Hepatocyte (in vitro differentiated cells): ENCODE results near the gene BACH2. TPM values are rescaled to one million over a fixed set of nuclear protein-coding genes. Genes with fewer than 3 reads are reported as not detected.
A peak's percentile ranks its signal among the peaks of the same experiment; 100 is the strongest.

ENCODE experiments used
- DNase-seq: peaks from one replicate; pipeline ENCODE4 v3.0.0-alpha.2; 2016; ENCODE audit warnings: low spot score
- H2AFZ ChIP-seq: fragments of 200-600 bp; sonication (generic); 2 replicates; pipeline ENCODE4 v1.6.0; 2016; ENCODE audit warnings: antibody characterized with exemption, mild to moderate bottlenecking
- H3K27ac ChIP-seq: fragments of 200-600 bp; sonication (generic); 2 replicates; pipeline ENCODE4 v1.5.1; 2016; ENCODE audit warnings: mild to moderate bottlenecking
- H3K27me3 ChIP-seq: fragments of 200-600 bp; sonication (generic); 2 replicates; pipeline ENCODE4 v1.6.1; 2016
- H3K36me3 ChIP-seq: fragments of 200-600 bp; sonication (generic); replicated peaks from 2 replicates; pipeline ENCODE4 v1.5.1; 2016; ENCODE audit warnings: low read depth; ENCODE audit not compliant: insufficient read depth
- H3K4me1 ChIP-seq: fragments of 200-600 bp; sonication (generic); 2 replicates; pipeline ENCODE4 v1.5.1; 2016; ENCODE audit warnings: mild to moderate bottlenecking, moderate library complexity; ENCODE audit not compliant: insufficient read depth
- H3K4me2 ChIP-seq: fragments of 200-600 bp; sonication (generic); 2 replicates; pipeline ENCODE4 v1.6.0; 2016
- H3K4me3 ChIP-seq: fragments of 200-600 bp; sonication (generic); 2 replicates; pipeline ENCODE4 v1.5.1; 2016; ENCODE audit warnings: mild to moderate bottlenecking
- H3K79me2 ChIP-seq: fragments of 200-600 bp; sonication (generic); 2 replicates; pipeline ENCODE4 v1.6.0; 2017; ENCODE audit warnings: mild to moderate bottlenecking
- H3K9me2 ChIP-seq: fragments of 200-600 bp; sonication (generic); replicated peaks from 2 replicates; pipeline ENCODE4 v1.6.0; 2017; ENCODE audit warnings: mild to moderate bottlenecking; ENCODE audit not compliant: insufficient read depth
- H3K9me3 ChIP-seq: fragments of 200-600 bp; sonication (generic); 2 replicates; pipeline ENCODE4 v1.5.1; 2016; ENCODE audit warnings: low read depth, mild to moderate bottlenecking
- H4K20me1 ChIP-seq: fragments of 200-600 bp; sonication (generic); 2 replicates; pipeline ENCODE4 v1.6.0; 2016; ENCODE audit warnings: mild to moderate bottlenecking; ENCODE audit not compliant: insufficient read depth, poor library complexity, severe bottlenecking
- CTCF ChIP-seq: fragments of 200-600 bp; sonication (generic); IDR thresholded peaks from 2 replicates; pipeline ENCODE4 v1.5.1; 2016; ENCODE audit warnings: antibody characterized with exemption, mild to moderate bottlenecking; ENCODE audit not compliant: poor library complexity
- EZH2 ChIP-seq: fragments of 200-600 bp; sonication (generic); IDR thresholded peaks from 2 replicates; pipeline ENCODE4 v1.6.1; 2016; ENCODE audit warnings: antibody characterized with exemption, mild to moderate bottlenecking, borderline replicate concordance
- EZH2phosphoT487 ChIP-seq: fragments of 200-600 bp; sonication (generic); IDR thresholded peaks from one replicate; pipeline ENCODE4 v1.6.1; 2018; ENCODE audit warnings: antibody characterized with exemption, mild to moderate bottlenecking, low read depth, moderate library complexity; ENCODE audit not compliant: unreplicated experiment, severe bottlenecking
- WGBS: methylation state at CpG from one replicate; pipeline ENCODE4 v1.1.6; 2016; ENCODE audit warnings: low lambda C conversion rate; ENCODE audit errors: missing lambda C conversion rate; 5-methylcytosine and 5-hydroxymethylcytosine counted together
- polyA plus RNA-seq: library from polyadenylated mRNA; unstranded; fragments of >200 nt; fragmentation: Nextera tagmentation; extraction: Ambion mirVana; gene quantifications from 2 replicates; pipeline ENCODE4 v1.2.1, GENCODE V29; 2016
- total RNA-seq: library from RNA; depleted of rRNA; stranded (reverse); fragments of >200 nt; gene quantifications from 2 replicates; pipeline ENCODE4 v1.2.3, GENCODE V29; 2014

Gene BACH2
- total and polyA plus RNA-seq, 2 experiments from 2014 or later: 2.3 to 2.6 TPM

GRCh38 chr6:90154755-90155470, 141.7 kb downstream of the BACH2 start:
- Histone ChIP-seq H3K9me3 (no peaks in the 10 kb centered on the region), H3K4me2 (peak overlapping the region; percentile 45), H3K36me3 (no peaks in the 10 kb centered on the region), H4K20me1 (no peaks in the 10 kb centered on the region), H3K79me2 (no peaks in the 10 kb centered on the region), H3K27me3 (no peaks in the 10 kb centered on the region), H3K9me2 (no peaks in the 10 kb centered on the region), H2AFZ (no peak overlapping the region), H3K4me1 (peaks cover 14% of the 10 kb centered on the region), H3K27ac (peak overlapping the region; percentile 56), H3K4me3 (no peak overlapping the region)
- no peak for TF ChIP-seq EZH2phosphoT487
- TF ChIP-seq EZH2: no peak
- peak; percentile 31 for DNase-seq
- 55% methylated on average over 8 of the region's 8 CpGs for WGBS

- Histone ChIP-seq H3K27ac (no peak overlapping the region), H3K9me3 (no peaks in the 10 kb centered on the region), H3K4me1 (peaks cover 8% of the 10 kb centered on the region), H3K9me2 (no peaks in the 10 kb centered on the region), H3K4me3 (no peak overlapping the region), H3K27me3 (no peaks in the 10 kb centered on the region), H3K36me3 (no peaks in the 10 kb centered on the region), H2AFZ (no peak overlapping the region), H4K20me1 (no peaks in the 10 kb centered on the region), H3K79me2 (no peaks in the 10 kb centered on the region), H3K4me2 (no peak overlapping the region)
- DNase-seq: no peak
- whole genome bisulfite sequencing: 63% methylated on average over 4 of the region's 4 CpGs
- no peak for TF ChIP-seq EZH2phosphoT487
- TF ChIP-seq CTCF: no peak
- TF ChIP-seq EZH2: no peak
Measured at GRCh38 chr6:90151576-90152422, 144.8 kb downstream of the BACH2 start.

- H3K9me2 ChIP-seq: no peaks in the 10 kb centered on the region
- H3K36me3 ChIP-seq: no peaks in the 10 kb centered on the region
- no peaks in the 10 kb centered on the region for H4K20me1 ChIP-seq
- TF ChIP-seq EZH2: no peak
- TF ChIP-seq EZH2phosphoT487: no peak
- TF ChIP-seq CTCF: no peak
- H3K79me2 ChIP-seq: no peaks in the 10 kb centered on the region
- peak; percentile 46 for DNase-seq
- no peak overlapping the region for H3K4me2 ChIP-seq
- H3K27me3 ChIP-seq: no peaks in the 10 kb centered on the region
- no peak overlapping the region for H3K4me3 ChIP-seq
- H3K4me1 ChIP-seq: peaks cover 4% of the 10 kb centered on the region
- 44% methylated on average over 3 of the region's 3 CpGs for WGBS
- H3K27ac ChIP-seq: no peak overlapping the region
- H3K9me3 ChIP-seq: no peaks in the 10 kb centered on the region
- no peak overlapping the region for H2AFZ ChIP-seq
Measured at GRCh38 chr6:90149280-90149679, 147.4 kb downstream of the BACH2 start.

- Histone ChIP-seq H3K4me3 (no peak overlapping the region), H3K79me2 (no peaks in the 10 kb centered on the region), H3K27me3 (no peaks in the 10 kb centered on the region), H4K20me1 (no peaks in the 10 kb centered on the region), H3K4me2 (no peak overlapping the region), H3K4me1 (peaks cover 4% of the 10 kb centered on the region), H3K9me2 (no peaks in the 10 kb centered on the region), H2AFZ (no peak overlapping the region), H3K9me3 (no peaks in the 10 kb centered on the region), H3K36me3 (no peaks in the 10 kb centered on the region), H3K27ac (no peak overlapping the region)
- TF ChIP-seq EZH2 (no peak), EZH2phosphoT487 (no peak), CTCF (no peak)
- WGBS: 77% methylated on average over 5 of the region's 5 CpGs
- no peak for DNase-seq
Measured at GRCh38 chr6:90148867-90149266, 147.8 kb downstream of the BACH2 start.
